ENCODE data around the gene AKAP8L.
A peak's percentile ranks its signal among the peaks of the same experiment; 100 is the strongest.
"Not testable (repeated sequence)": the region's sequence is repeated elsewhere in the genome, so short reads cannot be mapped to it uniquely, and the experiment has no call there.

AKAP8L gene

DNA sequence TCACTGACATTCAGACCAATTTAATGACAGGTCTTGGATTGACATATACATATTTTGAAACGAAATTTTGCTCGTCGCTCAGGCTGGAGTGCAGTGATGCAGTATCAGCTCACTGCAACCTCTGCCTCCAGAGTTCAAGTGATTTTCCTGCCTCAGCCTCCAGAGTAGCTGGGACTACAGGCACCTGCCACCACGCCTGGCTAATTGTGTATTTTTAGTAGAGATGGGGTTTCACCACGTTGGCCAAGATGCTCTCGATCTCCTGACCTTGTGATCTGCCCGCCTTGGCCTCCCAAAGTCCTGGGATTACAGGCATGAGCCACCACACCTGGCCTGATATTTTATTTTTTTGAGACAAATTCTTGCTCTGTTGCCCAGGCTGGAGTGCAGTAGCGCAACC, 66.3 kb downstream of the AKAP8L start:
- not testable (repeated sequence) for DNase-seq

DNA sequence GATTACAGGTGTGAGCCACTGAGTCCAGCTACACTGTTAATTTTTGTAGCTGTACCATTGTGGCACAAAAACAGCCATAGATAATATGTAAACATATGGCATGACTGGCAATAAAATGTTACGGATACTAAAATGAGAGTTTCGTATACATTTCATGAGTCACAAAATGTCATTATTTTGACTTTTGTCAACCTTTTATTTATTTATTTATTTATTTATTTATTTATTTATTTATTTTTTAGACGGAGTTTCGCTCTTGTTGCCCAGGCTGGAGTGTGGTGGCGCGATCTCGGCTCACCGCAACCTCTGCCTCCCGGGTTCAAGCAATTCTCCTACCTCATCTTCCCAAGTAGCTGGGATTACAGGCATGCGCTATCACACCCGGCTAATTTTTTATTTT, 77.5 kb downstream of the AKAP8L start:
- not testable (repeated sequence) for DNase-seq

DNA sequence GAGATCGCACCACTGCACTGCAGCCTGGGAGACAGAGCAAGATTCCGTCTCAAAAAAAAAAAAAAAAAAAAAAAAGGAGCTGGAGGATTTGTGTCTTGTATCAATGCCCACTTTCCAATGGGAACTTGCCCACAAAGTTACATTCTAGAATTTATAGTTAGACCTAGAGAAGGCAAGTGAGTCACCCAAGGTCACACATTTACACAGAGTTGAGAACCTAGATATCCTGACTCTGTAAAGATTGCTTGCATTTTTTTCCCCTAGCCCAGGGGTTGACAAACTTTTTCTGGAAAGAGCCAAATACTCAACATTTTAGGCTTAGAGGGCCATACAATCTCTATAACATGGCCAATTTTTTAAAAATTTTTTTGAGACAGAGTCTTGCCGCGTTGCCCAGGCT, 78.7 kb downstream of the AKAP8L start:
- DNase-seq: no peak

DNA sequence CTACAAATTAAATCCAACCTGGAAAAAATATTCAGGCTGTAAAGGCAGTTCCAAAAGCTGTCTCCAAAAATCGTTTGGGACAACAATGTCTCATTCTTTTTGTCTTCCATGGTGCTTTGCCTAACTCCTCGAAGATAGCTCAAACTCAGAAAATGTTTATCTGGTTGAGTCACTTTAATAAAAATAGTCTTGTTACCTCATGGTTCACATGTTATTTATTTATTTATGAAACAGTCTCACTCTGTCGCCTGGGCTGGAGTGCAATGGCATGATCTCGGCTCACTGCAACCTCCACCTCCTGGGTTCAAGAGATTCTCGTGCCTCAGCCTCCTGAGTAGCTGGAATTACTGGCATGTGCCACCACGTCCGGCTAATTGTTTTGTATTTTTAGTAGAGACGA, 81.6 kb downstream of the AKAP8L start:
- no peak for DNase-seq

DNA sequence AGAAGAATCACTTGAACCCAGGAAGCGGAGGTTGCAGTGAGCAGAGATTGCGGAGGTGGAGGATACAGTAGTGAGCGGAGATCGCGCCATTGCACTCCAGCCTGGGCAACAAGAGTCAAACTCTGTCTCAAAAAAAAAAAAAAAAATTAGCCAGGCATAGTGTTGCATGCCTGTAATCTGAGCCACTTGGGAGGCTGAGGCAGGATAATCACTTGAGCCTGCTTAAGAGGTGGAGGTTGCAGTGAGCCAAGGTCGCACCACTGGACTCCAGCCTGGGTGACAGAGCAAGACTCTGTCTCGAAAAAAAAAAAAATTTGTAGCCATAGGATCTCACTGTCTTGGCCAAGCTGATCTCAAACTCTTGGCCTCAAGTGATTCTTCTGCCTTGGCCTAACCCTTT, 82.8 kb downstream of the AKAP8L start:
- DNase-seq: not testable (repeated sequence)

DNA sequence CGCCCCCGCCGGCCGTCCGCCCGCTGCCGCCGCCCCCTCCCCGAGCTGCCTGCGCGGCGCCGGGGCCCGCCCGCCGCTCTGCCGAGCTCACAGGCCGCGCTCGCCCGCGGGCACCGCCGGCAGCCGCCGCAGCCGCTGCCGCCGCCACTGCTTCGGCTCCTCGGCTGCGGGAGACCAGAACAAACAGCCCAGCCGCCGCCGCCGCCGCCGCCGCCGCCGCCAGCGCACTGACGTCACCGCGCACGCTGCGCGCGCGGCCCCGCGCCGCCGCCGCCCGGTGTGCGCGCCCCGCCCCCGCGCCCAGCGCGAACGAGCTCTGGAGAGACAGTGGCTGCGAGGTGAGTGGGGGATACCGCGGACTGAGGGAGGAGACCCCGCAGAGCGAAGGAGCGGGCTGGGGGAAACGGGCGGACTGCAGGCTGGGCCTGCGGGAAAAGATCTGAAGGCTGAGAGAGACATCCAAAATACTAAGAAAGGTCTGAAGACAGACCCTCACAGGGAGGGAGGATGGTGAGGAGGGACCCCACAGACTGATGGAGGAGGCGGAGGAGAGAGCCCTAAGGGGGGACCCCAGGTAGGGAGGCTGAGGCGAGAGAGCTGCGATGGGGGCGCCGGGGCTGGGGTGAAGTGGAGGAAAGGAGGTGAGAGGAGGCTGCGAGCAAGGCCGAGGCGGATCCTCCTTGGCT, 86.3 kb downstream of the AKAP8L start, which contains the start of gene BRD4:
BRD4 (minus strand) TSS at position 229 of the 686 bp plus-strand sequence. CDS start 59,440 bp downstream, outside the sequence.
- peak; percentile 84 for DNase-seq

DNA sequence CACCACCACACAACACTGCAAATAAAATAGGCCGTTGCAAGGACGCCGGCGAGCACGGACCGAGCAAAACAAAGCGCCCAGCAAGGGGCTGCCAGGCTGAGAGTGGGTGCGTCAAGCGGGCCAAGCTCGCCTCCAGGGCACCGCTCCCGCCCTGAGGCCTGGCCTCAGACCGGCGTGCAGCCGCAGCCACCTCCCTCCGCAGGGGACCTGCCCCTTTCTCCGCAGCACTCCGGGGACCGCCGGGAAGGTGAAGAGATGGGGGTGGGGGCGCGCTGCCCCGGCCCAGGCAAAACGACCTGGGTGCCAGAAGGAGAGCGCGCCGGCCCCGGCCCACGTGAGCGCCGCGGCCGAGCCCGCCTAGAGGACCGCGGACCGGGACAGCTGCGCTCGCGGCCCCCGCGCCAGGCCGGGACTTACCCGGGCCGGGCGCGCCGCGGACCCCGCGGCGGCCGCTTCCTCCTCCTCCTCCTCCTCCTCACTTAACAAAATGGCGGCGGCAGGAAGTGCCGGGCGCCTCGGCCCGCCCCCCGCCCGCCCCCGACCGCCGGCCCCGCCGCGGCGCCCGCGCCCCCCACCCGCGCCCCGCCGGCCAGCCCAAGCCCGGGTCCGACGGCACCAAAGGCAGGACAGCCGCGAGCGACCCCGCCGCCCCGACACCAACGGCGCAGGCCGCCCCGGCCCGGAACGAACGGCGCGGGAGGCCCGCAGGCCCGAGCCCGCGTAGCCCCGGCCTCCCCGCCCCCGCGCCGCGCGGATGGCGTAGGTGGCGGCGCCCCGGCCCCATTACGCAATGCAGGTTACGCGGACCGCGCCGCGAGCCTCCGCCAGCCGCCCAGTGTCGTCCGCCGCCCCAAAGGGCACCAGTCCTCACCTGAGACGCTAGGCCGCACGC, 87.1 kb downstream of the AKAP8L start:
- peak; percentile 65 for DNase-seq

DNA sequence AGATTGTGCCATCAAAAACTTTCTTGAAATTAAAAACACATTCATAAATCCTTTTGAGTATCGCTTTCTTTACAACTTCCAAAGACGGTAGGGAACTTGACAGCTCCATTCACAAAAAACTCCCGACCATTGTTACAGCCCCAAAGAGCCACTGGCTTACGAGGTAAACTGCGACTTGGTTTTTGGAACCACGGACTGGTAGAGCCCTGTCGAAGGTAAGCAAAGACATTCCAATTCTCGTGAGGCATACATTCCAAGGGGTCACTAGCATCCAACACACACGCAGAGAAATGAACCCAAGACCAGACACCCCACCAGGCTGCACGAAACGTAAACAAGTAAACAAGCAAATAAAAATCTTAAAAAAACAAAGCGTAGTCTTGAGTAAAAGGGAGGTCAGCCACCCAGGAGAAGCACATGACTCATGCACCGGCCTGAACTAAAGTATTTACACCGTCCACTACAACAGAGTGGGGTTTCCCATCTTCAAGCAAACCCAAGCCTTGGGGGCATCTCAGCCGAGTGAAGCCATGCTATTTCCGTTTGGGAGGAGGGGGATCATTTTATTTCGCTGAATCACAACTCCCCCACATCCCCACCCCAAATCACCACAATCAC, 87.9 kb downstream of the AKAP8L start:
- DNase-seq: peak; percentile 31

All from femur (tissue), 1 donor.